NB4 (cell line): ENCODE measurements around the gene PSMA7.

ENCODE experiments used
- DNase-seq: peaks from one replicate; pipeline ENCODE4 v3.0.0; 2010; ENCODE audit warnings: low read depth
- H3K4me3 ChIP-seq: one replicate; pipeline ENCODE4 v1.5.1; 2011; ENCODE audit warnings: mild to moderate bottlenecking, low read depth, low read length, moderate library complexity
- CTCF ChIP-seq: IDR thresholded peaks from one replicate; pipeline ENCODE4 v1.5.1; 2012; ENCODE audit warnings: low read depth, low read length
- MAX ChIP-seq: IDR thresholded peaks from 2 replicates; pipeline ENCODE4 v1.6.1; 2011; ENCODE audit warnings: low read depth, low read length
- MYC ChIP-seq: IDR thresholded peaks from 2 replicates; pipeline ENCODE4 v1.6.1; 2011; ENCODE audit warnings: low read depth, low read length
- POLR2A ChIP-seq: IDR thresholded peaks from 2 replicates; pipeline ENCODE4 v1.6.1; 2011; ENCODE audit warnings: mild to moderate bottlenecking; ENCODE audit not compliant: insufficient read length; ENCODE audit errors: extremely low read depth

The PSMA7 gene

GRCh38 chr20:62186887-62187866, 44.0 kb upstream of the PSMA7 start:
- DNase-seq: no peak
- no peak overlapping the region for H3K4me3 ChIP-seq
- no peak for TF ChIP-seq CTCF
- TF ChIP-seq MYC: no peak
- TF ChIP-seq POLR2A: no peak
- TF ChIP-seq MAX: no peak

- no peak for TF ChIP-seq MAX
- no peak for TF ChIP-seq CTCF
- no peak for TF ChIP-seq MYC
- TF ChIP-seq POLR2A: no peak
- DNase-seq: no peak
- H3K4me3 ChIP-seq: peak overlapping the region; percentile 9
These were observed 42.9 kb upstream of the PSMA7 start for GRCh38 chr20:62186096-62186426.

- no peak for TF ChIP-seq MYC
- TF ChIP-seq MAX: no peak
- no peak for TF ChIP-seq POLR2A
- TF ChIP-seq CTCF: no peak
- no peak for DNase-seq
- peak overlapping the region; percentile 99 for H3K4me3 ChIP-seq
These were observed 40.4 kb upstream of the PSMA7 start for GRCh38 chr20:62183426-62184142.

GRCh38 chr20:62182469-62183425, 39.6 kb upstream of the PSMA7 start, which contains the start of gene MTG2:
TSS of gene MTG2 (plus strand) at chr20:62183028. CDS start at chr20:62193421, 10,393 bp downstream.
- H3K4me3 ChIP-seq: peak within 1 kb of the TSS; percentile 99
- peak; percentile 99 for DNase-seq
- TF ChIP-seq MAX (peak; percentile 88), MYC (peak; percentile 94), CTCF (no peak), POLR2A (peak; percentile 98)

- no peak for DNase-seq
- TF ChIP-seq POLR2A (no peak), MYC (0 out of 2 replicates have a peak, but pooled peaks have one; percentile 9)
- peak overlapping the region; percentile 92 for H3K4me3 ChIP-seq
These were observed 38.6 kb upstream of the PSMA7 start for GRCh38 chr20:62181808-62182207.
